GM23338 (cell line): Measurements from ENCODE around the gene TAPBP. TPM values are rescaled to one million over a fixed set of nuclear protein-coding genes. Genes with fewer than 3 reads are reported as not detected.

ENCODE experiments used
- ATAC-seq: fragments of 200-7000 bp; cut with Tn5 transposase; 3 replicates; pipeline ENCODE4 v1.9.1; 2020
- DNase-seq: peaks from one replicate; pipeline ENCODE4 v3.0.0-alpha.2; 2015; ENCODE audit warnings: low spot score
- H2AFZ ChIP-seq: fragments of 200-600 bp; sonication (generic); 2 replicates; pipeline ENCODE4 v1.8.0; 2016; ENCODE audit warnings: antibody characterized with exemption, mild to moderate bottlenecking, moderate library complexity
- H3F3A ChIP-seq: fragments of 200-600 bp; sonication (generic); replicated peaks from 2 replicates; pipeline ENCODE4 v1.8.0; 2017; ENCODE audit warnings: antibody characterized with exemption, mixed run types, low read depth
- H3K27ac ChIP-seq: fragments of 200-600 bp; sonication (generic); 2 replicates; pipeline ENCODE4 v1.6.1; 2016; ENCODE audit warnings: low read depth
- H3K27me3 ChIP-seq: fragments of 200-600 bp; sonication (generic); 2 replicates; pipeline ENCODE4 v1.8.0; 2016; ENCODE audit warnings: mild to moderate bottlenecking, mixed run types, moderate library complexity; ENCODE audit not compliant: insufficient read depth
- H3K36me3 ChIP-seq: fragments of 200-600 bp; sonication (generic); 2 replicates; pipeline ENCODE4 v1.8.0; 2016; ENCODE audit warnings: mild to moderate bottlenecking; ENCODE audit not compliant: insufficient read depth
- H3K4me1 ChIP-seq: fragments of 200-600 bp; sonication (generic); 2 replicates; pipeline ENCODE4 v1.8.0; 2016; ENCODE audit warnings: mild to moderate bottlenecking, moderate library complexity; ENCODE audit not compliant: insufficient read depth
- H3K4me2 ChIP-seq: fragments of 200-600 bp; sonication (generic); 2 replicates; pipeline ENCODE4 v1.7.1; 2017; ENCODE audit warnings: mixed run types
- H3K4me3 ChIP-seq: fragments of 200-600 bp; sonication (generic); 2 replicates; pipeline ENCODE4 v1.6.1; 2016; ENCODE audit warnings: mixed run types
- H3K79me2 ChIP-seq: fragments of 200-600 bp; sonication (generic); replicated peaks from 2 replicates; pipeline ENCODE4 v1.8.0; 2017; ENCODE audit warnings: mild to moderate bottlenecking; ENCODE audit not compliant: insufficient read depth
- H3K9me2 ChIP-seq: fragments of 200-600 bp; sonication (generic); 2 replicates; pipeline ENCODE4 v1.8.0; 2017; ENCODE audit not compliant: insufficient read depth
- H4K20me1 ChIP-seq: fragments of 200-600 bp; sonication (generic); replicated peaks from 2 replicates; pipeline ENCODE4 v1.8.0; 2017; ENCODE audit warnings: mild to moderate bottlenecking; ENCODE audit not compliant: insufficient read depth
- H3K27ac Mint-ChIP-seq: 2 replicates; pipeline ENCODE4 v1.8.0; 2020; ENCODE audit warnings: inconsistent platforms, mild to moderate bottlenecking, moderate library complexity, mixed read lengths
- H3K27me3 Mint-ChIP-seq: 3 replicates; pipeline ENCODE4 v1.8.0; 2022; ENCODE audit warnings: low read depth, mild to moderate bottlenecking, moderate library complexity, mixed read lengths, inconsistent platforms; ENCODE audit not compliant: insufficient read depth, poor library complexity
- H3K36me3 Mint-ChIP-seq: 3 replicates; pipeline ENCODE4 v1.8.0; 2021; ENCODE audit warnings: low read depth, mild to moderate bottlenecking, inconsistent platforms, moderate library complexity, mixed read lengths
- H3K4me1 Mint-ChIP-seq: 3 replicates; pipeline ENCODE4 v1.8.0; 2020; ENCODE audit warnings: mild to moderate bottlenecking, inconsistent platforms, mixed read lengths
- H3K4me3 Mint-ChIP-seq: 3 replicates; pipeline ENCODE4 v1.8.0; 2021; ENCODE audit warnings: moderate library complexity, mild to moderate bottlenecking, inconsistent platforms, mixed read lengths
- H3K9me3 Mint-ChIP-seq: 3 replicates; pipeline ENCODE4 v1.8.0; 2020; ENCODE audit warnings: moderate library complexity, mild to moderate bottlenecking, inconsistent platforms, mixed read lengths
- CREB1 ChIP-seq: fragments of 250-450 bp; sonication (Bioruptor Pico); IDR thresholded peaks from 2 replicates; pipeline ENCODE4 v1.5.0; 2020; ENCODE audit warnings: low read depth, mild to moderate bottlenecking, moderate library complexity
- STAT1 ChIP-seq: IDR thresholded peaks from one replicate; pipeline ENCODE4 v1.6.1; 2016; ENCODE audit warnings: antibody characterized with exemption; ENCODE audit not compliant: unreplicated experiment
- ZNF114 ChIP-seq: fragments of 250-450 bp; sonication (Bioruptor Pico); IDR thresholded peaks from 2 replicates; pipeline ENCODE4 v1.5.0; 2020; ENCODE audit warnings: mild to moderate bottlenecking, moderate library complexity
- polyA plus RNA-seq: library from polyadenylated mRNA; unstranded; fragments of >200 nt; fragmentation: Nextera tagmentation; extraction: Ambion mirVana; gene quantifications from 2 replicates; pipeline ENCODE4 v1.2.1, GENCODE V29; 2016
- total RNA-seq: library from RNA; depleted of rRNA; stranded (reverse); fragments of >200 nt; shearing (Covaris generic); gene quantifications from 2 replicates; pipeline ENCODE4 v1.2.3, GENCODE V29; 2014
- TF ChIP-seq, protein P1 (sequence below): fragments of 250-450 bp; sonication (Bioruptor Pico); IDR thresholded peaks from 2 replicates; pipeline ENCODE4 v1.5.0; 2020; ENCODE audit warnings: mild to moderate bottlenecking, moderate library complexity

The TAPBP gene
- total and polyA plus RNA-seq, 2 experiments from 2014 or later: 19.9 to 37.5 TPM

- TF ChIP-seq, protein P1, sequence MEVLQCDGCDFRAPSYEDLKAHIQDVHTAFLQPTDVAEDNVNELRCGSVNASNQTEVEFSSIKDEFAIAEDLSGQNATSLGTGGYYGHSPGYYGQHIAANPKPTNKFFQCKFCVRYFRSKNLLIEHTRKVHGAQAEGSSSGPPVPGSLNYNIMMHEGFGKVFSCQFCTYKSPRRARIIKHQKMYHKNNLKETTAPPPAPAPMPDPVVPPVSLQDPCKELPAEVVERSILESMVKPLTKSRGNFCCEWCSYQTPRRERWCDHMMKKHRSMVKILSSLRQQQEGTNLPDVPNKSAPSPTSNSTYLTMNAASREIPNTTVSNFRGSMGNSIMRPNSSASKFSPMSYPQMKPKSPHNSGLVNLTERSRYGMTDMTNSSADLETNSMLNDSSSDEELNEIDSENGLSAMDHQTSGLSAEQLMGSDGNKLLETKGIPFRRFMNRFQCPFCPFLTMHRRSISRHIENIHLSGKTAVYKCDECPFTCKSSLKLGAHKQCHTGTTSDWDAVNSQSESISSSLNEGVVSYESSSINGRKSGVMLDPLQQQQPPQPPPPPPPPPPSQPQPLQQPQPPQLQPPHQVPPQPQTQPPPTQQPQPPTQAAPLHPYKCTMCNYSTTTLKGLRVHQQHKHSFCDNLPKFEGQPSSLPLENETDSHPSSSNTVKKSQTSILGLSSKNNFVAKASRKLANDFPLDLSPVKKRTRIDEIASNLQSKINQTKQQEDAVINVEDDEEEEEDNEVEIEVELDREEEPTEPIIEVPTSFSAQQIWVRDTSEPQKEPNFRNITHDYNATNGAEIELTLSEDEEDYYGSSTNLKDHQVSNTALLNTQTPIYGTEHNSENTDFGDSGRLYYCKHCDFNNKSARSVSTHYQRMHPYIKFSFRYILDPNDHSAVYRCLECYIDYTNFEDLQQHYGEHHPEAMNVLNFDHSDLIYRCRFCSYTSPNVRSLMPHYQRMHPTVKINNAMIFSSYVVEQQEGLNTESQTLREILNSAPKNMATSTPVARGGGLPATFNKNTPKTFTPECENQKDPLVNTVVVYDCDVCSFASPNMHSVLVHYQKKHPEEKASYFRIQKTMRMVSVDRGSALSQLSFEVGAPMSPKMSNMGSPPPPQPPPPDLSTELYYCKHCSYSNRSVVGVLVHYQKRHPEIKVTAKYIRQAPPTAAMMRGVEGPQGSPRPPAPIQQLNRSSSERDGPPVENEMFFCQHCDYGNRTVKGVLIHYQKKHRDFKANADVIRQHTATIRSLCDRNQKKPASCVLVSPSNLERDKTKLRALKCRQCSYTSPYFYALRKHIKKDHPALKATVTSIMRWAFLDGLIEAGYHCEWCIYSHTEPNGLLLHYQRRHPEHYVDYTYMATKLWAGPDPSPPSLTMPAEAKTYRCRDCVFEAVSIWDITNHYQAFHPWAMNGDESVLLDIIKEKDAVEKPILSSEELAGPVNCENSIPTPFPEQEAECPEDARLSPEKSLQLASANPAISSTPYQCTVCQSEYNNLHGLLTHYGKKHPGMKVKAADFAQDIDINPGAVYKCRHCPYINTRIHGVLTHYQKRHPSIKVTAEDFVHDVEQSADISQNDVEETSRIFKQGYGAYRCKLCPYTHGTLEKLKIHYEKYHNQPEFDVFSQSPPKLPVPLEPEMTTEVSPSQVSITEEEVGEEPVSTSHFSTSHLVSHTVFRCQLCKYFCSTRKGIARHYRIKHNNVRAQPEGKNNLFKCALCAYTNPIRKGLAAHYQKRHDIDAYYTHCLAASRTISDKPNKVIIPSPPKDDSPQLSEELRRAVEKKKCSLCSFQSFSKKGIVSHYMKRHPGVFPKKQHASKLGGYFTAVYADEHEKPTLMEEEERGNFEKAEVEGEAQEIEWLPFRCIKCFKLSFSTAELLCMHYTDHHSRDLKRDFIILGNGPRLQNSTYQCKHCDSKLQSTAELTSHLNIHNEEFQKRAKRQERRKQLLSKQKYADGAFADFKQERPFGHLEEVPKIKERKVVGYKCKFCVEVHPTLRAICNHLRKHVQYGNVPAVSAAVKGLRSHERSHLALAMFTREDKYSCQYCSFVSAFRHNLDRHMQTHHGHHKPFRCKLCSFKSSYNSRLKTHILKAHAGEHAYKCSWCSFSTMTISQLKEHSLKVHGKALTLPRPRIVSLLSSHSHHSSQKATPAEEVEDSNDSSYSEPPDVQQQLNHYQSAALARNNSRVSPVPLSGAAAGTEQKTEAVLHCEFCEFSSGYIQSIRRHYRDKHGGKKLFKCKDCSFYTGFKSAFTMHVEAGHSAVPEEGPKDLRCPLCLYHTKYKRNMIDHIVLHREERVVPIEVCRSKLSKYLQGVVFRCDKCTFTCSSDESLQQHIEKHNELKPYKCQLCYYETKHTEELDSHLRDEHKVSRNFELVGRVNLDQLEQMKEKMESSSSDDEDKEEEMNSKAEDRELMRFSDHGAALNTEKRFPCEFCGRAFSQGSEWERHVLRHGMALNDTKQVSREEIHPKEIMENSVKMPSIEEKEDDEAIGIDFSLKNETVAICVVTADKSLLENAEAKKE (CRISPR knock-in tag): no peak
- TF ChIP-seq ZNF114: no peak
- no peak for TF ChIP-seq CREB1
These were observed 22.0 kb upstream of the TAPBP start (continued) for GRCh38 chr6:33335916-33336315.

GRCh38 chr6:33333666-33334065 lies 19.8 kb upstream of the TAPBP start:
- H3K27me3 Mint-ChIP-seq: peaks cover 8% of the 10 kb centered on the region
- H3F3A ChIP-seq: no peaks in the 10 kb centered on the region
- no peak overlapping the region for H3K4me2 ChIP-seq
- DNase-seq (no peak), ATAC-seq (no peak)
- TF ChIP-seq STAT1 (no peak), CREB1 (no peak)
- no peaks in the 10 kb centered on the region; the same call in 1 of the 2 replicates for H3K9me2 ChIP-seq
- H3K27me3 ChIP-seq: no peaks in the 10 kb centered on the region
- H3K36me3 Mint-ChIP-seq: no peaks in the 10 kb centered on the region
- H3K9me3 Mint-ChIP-seq: no peaks in the 10 kb centered on the region; the same call in 2 of the 3 replicates
- H2AFZ ChIP-seq: no peak overlapping the region
- H4K20me1 ChIP-seq: no peaks in the 10 kb centered on the region
- no peak overlapping the region for H3K27ac ChIP-seq
- H3K27ac Mint-ChIP-seq: no peak overlapping the region
- H3K36me3 ChIP-seq: no peaks in the 10 kb centered on the region
- H3K4me1 Mint-ChIP-seq: no peaks in the 10 kb centered on the region
- no peak overlapping the region for H3K4me3 Mint-ChIP-seq
- H3K4me3 ChIP-seq: no peak overlapping the region
- no peaks in the 10 kb centered on the region for H3K79me2 ChIP-seq
- H3K4me1 ChIP-seq: no peaks in the 10 kb centered on the region

DNA sequence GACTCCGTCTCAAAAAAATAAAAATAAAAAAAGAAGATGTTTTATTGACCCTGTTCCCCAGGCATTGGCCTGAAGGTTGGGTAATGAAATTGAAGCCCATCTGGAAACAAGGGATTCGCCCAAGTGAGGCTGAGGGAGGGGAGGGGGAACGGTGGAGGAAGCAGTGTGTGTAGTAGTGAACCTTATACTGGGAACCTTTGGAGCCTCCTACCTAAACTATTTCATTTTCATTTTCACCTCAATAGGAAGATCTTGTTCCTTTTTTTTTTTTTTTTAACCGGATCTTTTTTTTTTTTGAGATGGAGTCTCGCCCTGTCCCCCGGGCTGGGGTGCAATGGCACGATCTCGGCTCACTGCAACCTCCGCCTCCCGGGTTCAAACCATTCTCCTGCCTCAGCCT lies 16.9 kb upstream of the TAPBP start:
- H3K4me3 ChIP-seq: no peak overlapping the region
- TF ChIP-seq CREB1: no peak
- H3K27me3 Mint-ChIP-seq: peaks cover 6% of the 10 kb centered on the region
- no peaks in the 10 kb centered on the region for H3K36me3 Mint-ChIP-seq
- H3K9me2 ChIP-seq: no peaks in the 10 kb centered on the region
- H3K27ac Mint-ChIP-seq: no peak overlapping the region
- no peaks in the 10 kb centered on the region for H3K79me2 ChIP-seq
- H3K27me3 ChIP-seq: no peaks in the 10 kb centered on the region
- H3K36me3 ChIP-seq: no peaks in the 10 kb centered on the region
- H4K20me1 ChIP-seq: no peaks in the 10 kb centered on the region
- H3K4me2 ChIP-seq: no peak overlapping the region
- ATAC-seq (no peak), DNase-seq (no peak)
- H3K4me3 Mint-ChIP-seq: no peak overlapping the region
- H3K27ac ChIP-seq: no peak overlapping the region
- no peaks in the 10 kb centered on the region; the same call in 2 of the 3 replicates for H3K9me3 Mint-ChIP-seq
- H2AFZ ChIP-seq: no peak overlapping the region
- H3K4me1 ChIP-seq: no peaks in the 10 kb centered on the region
- no peaks in the 10 kb centered on the region for H3F3A ChIP-seq
- H3K4me1 Mint-ChIP-seq: no peaks in the 10 kb centered on the region
